NCI-H524 treated with DMSO at 0.1 percent for 48 hours (cell line): ENCODE measurements around the gene COL8A2.

Source experiments
- DNase-seq: peaks from one replicate; lab custom pipeline; 2025; lab: John Stamatoyannopoulos, UW

COL8A2 gene

DNA sequence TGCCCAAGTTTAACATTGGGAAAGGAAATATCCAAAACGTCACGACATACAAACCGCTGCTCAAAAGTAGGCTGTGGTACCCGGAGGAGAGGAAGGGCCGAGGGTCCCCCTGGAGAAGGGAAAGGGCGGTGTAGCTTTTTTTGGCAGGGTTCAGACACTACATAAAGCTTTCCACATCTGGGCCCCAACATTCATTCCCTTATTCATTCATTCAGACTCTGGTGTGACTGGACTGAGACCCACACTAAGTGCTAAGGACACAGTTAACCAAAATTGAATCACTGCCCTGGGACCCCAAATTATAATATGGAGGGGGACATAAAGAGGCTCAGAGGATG lies 10.3 kb upstream of the COL8A2 start:
- no peak for DNase-seq

DNA sequence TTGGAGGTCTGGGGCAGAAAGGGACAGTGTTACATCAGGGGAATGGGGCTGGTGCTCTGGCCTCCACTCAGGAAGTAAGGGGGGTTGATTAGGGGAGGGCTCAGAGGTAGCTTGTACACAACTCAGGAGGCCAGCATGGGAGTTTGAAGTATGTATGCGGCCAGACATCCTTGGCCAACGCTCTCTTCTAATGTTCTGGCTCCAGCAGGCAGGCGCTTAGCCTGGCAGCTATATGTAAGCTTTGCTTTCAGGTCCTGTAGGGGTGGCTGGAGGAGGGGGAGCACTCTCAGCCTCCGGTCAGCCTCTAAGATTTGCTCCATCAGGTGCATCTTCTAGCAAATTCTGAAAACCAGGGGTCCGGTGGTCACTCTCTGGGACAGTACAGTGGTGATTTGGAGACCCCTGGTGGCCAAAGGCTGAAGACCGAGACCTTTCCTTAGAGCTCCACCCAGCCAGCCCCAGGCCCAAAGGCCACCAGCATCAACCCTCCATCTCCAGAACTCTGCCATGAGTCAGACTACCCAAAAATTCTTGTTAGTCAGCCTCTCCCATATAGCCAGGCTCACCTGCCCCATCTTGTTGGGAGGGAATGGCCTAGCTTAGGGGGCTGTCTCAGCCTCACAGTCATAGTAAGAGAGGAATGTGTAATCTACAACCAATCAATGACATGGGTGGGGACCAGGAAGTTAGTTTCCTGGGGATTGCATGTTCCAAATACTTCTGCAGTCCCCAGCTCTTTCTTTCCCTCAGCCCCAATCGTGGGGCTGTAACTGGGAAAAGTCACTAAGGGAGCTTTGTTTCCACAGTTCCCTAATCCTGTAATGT lies 9.7 kb upstream of the COL8A2 start:
- DNase-seq = no peak

DNA sequence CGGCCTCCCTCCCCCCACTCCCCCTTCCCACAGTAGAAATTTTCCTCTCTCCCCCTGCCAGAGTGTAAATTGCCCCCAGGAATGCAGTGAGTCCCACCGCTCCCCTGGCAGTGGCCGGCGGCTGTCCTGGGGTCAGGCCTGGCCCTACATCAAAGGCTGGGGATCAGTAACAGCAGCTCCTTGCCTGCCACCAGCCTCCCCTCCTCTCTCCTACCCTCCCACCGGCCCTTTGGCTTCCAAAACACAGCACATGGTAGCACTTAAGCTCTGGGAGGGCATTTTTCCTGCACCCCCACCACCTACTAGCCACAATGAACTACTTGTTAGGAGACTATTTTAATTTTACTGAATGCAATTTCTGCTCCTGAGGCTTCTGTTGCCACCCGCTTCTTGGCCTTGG lies 9.0 kb upstream of the COL8A2 start:
- DNase-seq = no peak

DNA sequence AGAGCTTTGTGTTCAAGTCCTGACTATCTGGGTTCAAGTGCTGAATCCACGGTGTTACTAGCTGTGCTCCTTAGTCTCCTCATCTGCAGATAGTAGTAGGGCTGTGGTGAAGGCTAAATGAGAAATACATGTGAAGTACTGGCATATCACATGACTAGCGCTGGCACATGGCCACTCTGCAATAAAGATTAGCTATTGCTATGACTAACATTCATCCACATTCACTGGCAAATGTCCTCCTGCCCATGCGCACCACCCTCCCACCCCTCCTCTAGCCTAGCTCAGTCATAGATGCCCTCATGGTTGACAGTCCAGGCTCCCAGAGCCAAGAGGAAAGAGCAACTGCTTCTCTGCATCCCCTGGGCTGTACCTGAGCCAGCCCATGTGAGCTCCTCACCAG lies 8.5 kb upstream of the COL8A2 start:
- DNase-seq = no peak

DNA sequence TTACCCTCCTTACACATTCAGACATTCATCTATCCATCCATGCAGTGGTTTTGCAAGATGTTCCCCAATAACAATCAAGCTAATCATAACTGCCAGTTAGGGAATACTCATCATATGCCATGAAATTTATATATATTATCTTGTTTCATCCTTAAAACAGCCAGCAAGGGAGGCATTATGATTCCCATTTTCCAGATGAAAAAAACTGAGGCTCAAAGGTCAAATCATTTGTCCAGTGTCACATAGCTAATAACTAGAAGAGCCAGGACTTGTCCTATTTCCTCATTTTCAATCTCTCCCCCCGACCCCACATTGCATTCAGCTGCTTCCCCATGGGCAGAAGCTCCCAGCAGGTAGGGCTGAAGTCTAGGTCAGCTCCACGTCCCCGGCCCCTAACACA lies 7.0 kb upstream of the COL8A2 start:
- DNase-seq = no peak

DNA sequence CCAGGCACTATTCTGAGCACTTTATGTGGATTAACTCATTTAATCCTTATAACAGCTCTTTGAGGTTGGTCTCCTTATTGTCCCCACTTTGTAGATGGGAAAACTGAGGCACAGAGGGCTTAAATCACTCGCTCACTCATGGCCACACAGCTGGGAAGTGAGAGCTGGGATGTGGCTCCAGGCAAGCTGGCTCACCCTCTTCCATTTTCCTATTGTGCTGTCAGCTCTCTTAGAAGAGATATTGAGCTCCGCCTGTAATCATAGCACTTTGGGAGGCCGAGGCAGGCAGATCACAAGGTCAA lies 3.8 kb upstream of the COL8A2 start:
- DNase-seq = no peak

DNA sequence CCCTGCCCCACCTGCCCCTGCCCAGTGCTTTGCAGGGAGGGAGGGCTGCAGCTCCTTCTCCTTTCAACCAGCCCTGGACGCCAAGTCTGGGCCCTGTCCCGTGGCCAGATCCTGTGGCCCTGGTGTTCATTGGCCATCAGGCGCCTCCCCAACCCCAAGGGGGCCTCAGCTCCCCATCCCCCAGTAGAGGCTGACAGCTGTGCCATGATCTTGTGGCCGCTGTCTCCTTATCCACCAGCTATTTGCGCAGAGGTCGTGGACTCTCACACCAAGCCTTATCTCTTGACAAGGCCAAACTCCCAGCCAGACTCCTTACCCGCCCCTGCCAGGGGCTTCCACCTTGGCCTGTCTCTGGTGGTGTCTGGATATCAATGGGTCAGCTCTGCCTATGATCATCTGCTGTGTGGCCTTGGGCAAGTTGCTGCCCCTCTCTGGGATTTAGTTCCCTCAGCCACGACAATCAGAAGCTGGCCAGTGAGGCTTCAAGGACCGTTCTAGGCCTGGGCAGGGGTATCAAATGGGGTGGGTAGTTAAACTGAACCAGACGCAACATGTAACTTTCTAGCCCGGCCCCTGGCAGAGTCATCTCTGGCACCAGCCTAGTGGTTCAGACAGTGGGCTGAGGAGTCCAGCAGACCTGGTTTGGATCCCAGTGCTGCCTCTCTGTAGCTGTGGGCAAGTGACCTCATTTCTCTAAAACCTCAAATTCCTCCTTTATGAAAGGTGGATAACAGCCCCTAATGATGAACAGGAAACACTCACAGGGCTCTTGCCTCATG lies 3.3 kb upstream of the COL8A2 start:
- no peak for DNase-seq

DNA sequence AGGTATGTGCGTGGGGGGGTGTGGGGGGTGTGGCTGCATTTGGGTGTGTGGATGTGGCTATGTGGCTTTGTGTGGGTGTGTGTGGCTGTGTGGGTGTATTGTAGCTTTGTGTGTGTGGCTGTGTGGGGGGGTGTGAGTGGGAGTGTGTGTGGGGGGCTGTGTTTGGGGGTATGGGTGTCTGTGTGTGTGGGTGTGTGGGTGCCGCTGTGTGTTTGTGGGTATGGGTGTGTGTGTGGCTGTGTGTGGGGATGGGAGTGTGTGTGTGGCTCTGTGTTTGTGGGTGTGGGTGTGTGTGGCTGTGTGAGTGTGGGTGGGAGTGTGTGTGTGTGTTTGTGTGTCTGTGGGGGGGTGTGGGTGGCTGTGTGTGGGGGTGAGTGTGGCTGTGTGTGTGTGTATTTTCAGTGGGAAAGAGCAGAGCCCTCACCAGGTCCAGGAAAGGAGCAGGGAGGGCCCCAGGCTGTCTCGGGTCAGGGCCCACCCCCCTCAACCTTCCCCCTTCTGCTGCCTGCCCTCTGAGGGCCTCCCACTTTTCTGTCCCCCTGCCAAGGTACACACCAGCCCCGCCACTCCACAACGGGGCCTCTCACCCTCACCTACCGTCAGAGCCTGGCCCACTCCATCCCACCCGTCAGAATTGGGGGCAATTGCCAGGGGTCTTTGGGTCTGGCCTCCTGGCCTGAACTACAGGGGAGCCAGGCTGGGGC lies 1.9 kb upstream of the COL8A2 start:
- no peak for DNase-seq

DNA sequence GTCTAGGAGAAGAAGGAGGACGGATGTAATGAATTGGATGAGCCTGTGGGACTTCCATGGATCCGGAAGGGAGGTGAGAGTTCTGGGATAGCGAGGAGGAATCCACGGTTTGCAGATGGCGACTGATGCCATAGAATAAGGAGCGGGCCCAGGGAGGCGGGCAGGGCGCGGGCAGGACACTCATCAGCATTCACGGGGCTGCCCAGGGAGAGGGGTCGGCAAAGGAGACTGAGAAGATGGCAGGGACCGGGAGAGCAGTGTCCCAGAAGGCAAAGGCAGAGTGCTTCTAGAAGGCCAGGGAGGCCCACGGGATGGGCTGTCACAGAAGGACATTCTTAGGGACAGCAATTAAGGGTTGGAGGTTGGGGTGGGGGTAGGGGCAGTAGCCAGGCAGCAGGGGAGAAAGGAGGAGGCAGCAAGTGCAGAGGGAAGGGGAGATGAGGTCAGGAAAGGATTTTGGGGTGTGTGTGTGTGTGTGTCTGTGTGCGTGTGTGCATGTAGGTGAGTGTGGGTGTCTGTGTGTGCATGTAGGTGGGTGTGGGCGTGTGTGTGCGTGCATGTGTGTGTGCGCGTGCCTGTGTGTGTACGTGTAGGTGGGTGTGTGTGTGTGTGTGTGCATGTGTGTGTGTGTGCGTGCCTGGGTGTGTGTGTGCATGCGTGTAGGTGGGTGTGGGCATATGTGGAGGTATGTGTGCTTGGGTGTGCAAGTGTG lies 1.1 kb upstream of the COL8A2 start:
- no peak for DNase-seq

DNA sequence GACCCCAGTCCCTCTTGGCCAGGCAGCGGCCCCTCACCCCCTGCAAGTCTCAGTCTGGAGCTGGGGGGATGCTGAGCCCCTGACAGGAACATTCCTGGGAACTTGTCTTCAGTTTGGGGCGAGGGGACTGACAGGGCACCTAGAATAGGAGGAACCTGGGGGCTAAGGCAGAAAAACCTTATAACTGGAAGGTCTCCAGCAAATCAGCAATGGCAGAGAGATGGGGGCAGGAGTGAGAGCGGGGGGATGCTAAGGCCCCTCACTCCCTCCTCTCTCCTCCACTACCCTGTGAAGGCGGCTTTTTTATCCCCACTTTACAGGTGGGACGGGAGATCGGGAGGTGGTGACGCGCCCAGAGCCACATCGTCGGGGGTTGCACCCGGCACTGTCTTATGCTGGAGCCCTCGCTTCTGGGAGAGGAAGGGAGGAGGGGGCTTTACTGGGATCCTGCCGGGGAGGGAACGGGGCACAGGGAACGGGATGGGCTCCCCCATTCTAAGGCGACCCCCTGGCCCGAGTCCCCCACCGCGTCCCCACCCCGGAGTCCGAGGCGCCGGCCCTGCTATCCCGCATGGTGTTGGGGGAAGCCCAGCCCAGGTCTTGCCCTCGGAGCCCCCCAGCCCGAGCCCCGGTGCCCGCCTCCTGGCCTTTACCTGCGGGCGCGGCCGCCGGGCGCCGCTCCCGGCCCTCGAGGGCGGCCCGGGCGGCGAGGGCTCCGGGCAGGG lies 456 bp downstream of the COL8A2 start:
- no peak for DNase-seq

DNA sequence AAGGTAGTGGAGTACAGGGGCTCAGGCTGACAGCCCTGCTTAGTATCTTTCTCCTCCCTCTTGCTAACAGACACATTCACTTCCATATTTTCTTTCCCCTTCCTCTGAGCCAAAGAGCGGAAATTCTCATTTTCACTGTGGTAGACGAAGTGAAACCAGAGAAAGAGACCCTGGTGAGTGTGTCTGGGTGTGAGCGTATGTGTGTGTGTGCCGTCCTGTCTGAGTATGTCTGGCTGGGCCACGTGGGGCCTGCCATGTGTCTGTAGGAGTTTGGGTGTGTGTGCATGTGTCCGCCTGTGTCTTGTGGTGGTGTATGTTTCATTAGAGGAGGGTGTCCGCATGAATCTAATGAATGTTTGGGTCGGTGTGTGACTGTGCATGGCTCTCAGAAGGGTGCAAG lies 1.7 kb downstream of the COL8A2 start:
- DNase-seq = no peak

DNA sequence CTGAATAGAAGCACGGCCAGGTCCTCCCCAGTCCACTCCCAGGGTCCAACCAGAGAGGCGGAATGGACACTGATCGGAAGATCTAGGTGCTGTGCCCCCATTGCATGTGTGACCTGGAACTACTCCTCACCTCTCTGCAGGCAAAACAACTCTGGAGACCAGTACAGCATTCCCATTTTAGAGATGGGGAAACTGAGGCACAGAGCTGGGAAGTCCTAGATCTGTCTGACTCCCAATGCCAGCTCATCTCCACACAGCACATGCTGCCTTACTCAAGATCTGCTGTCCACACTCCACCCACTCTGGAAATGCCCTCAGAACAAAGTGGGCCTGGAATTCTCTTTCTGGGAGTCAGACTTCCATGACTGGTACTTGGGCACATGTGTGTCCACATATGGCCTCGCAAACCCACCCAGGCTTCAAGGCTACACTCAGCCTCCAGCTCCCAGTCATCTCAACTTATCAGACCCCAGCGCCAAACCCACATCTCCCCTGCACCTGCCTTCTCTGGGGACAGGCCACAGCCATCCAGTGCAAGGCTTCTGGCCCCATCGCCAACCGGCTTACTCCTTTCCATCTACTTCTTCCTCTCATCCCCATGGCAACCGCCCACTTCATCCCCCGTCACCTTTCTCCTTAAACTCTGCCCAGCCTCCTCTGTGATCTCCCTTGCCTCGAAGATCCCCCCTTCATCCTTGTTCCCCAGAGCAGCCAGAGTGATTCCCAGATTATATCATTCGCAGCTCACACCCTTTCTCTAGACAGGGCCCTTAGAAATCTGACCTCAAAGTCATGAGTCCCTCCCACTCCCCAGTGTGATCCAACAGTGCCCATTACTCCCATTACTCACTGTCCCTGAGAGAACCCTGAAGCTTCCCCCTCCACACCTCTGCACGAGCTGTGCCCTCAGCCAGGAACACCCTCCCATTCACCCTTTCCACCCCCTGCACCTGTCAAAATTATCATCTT lies 2.7 kb downstream of the COL8A2 start:
- DNase-seq = no peak

DNA sequence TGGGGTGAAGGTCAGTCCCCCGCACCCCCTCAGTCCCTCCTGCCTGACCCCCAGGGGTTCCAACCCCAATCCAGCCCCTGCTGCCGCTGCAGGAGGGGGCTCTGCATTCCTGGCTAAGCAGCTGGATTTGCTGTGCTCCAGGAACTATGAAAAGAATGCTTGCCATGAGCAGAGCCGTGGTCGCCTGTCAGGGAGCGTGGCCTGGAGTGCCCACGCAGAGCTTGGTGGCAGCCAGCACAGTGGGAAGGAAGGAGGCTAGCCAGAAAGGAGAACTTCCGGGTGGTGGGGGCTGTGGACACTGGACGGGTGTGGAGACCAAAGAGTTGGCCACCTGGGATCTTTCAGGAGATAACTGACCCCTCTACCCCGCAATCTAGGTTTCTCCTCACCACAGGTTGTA lies 5.6 kb downstream of the COL8A2 start:
- DNase-seq = no peak

DNA sequence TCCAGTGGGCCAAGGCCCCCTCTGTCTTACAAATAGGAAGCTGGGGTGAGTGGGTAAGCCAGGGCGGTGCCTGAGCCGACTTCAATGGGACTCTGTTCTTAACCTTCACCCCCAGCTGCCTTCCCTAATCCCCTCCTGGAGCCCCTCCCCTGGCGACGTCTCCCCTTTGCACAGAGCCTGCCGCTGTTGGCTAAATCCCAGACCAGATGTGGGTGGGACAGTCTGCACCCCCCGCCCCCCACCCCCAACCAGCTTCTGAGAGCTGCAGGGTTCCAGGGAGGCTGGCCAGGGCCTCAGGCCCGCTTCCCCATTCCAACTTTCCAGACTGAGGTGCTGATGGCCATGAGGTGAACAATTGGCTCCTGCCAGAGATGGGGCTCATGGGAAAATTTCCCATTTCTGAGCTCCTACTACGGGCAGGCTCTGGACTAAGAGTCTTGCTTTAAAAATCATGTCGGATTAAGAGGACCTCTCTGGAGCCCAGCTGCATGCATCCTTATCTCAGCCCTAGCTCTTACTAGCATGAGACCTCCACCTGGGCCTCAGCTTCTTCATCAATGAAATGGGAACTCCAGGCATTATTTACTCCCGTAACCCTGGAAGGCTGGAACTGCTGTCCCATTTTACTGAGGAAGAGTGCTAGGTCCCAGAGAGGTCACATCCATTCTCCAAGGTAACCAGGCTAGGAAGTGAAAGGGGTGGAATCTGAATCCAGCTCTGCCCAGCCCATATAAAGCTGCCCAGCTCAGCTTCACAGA lies 6.4 kb downstream of the COL8A2 start:
- no peak for DNase-seq

DNA sequence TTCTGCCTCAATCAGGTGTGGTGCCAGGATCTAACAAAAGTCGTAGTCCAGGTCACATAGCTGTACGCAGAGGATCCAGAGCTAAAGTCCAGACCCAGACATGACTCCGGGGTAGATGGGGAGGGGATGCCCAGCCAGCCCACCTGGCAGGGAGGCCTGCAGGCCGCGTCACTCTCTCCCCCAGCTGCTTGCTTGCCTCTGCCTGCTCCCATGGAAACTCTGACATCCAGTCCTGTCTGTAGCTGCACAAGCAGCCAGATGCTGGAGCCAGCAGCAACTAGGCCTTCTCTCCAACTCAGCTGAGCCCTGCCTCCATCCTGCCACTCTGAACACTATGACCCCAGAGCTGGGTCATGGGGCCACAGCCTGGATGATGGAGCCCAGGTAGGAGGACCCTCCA lies 8.1 kb downstream of the COL8A2 start:
- DNase-seq = no peak

DNA sequence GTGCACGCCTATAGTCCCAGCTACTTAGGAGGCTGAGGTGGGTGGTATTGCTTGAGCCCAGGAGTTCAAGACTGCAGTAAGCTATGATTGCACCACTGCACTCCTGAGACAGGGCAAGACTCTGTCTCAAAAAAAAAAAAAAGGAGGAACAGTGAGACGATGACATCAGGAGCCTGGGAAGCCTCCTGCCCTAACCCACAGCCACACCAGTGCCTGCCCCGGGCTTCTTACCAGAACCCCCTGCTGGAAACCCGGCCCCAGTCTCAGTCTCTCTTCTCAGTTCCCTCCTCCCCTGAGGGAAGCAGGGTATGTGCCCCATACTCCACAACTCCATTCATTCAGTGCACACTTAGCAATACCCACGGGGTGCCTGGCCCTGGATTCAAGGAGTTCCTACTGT lies 9.1 kb downstream of the COL8A2 start:
- no peak for DNase-seq

DNA sequence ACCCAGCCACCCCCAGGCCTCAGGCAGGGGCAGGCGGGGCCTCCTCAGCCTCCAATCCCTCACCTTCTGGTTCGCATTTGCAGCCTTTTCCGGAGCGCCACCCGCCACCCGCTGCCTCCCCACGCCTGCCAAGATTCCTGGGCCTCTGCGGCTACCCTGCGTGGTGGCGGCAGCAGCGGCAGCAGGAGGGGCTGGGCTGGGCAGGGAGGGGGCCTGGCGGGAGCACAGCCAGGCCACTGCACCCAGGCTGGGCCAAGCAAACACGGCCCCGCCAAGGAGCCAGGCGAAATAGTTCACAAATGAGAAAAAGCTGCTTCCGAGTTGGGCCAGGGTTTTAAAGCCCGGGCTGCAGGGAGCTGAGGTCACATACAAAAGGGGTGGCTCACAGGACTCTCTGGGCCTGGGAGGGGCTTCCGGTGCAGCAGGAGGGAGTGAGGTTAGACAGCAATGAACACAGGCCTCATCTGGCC lies 9.8 kb downstream of the COL8A2 start:
- no peak for DNase-seq

DNA sequence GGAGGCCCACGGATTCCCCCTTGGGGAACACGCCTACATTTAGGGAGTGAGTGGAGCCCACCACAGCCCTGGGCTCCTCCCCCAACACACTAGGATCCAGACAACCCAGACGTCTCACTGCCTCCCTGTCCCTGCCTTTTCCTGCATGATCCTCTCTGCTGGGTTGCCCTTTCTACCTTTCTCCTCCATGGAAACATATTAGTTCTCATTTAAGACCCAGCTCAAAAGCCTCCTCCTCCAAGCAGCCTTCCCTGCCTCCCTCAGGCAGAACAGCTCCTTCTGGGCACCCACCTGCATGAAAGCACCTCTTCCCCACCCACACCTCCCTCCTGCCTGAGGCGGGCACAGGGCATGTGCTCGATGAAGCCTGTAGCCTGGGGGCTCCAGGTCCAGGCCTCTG lies 10.7 kb downstream of the COL8A2 start:
- DNase-seq = no peak

DNA sequence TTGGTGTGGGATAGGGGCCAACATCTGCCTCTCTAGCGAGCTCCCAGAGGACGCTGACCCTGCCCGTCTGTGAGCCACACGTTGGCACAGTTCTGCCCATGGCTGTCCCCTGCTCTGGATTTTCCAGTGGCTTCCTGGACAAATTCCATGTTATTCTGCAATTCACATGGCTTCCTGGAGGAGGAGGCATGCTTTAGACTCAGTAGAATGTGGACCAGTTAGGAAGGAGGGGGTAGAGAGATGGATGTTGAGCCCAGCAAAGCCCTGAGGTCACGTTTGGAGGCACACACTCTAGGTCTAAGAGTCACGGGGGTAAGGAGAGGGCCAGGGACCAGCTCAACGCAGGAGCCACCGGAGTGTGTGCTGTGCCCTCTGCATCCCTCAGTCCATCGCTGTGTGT lies 12.2 kb downstream of the COL8A2 start:
- no peak for DNase-seq

DNA sequence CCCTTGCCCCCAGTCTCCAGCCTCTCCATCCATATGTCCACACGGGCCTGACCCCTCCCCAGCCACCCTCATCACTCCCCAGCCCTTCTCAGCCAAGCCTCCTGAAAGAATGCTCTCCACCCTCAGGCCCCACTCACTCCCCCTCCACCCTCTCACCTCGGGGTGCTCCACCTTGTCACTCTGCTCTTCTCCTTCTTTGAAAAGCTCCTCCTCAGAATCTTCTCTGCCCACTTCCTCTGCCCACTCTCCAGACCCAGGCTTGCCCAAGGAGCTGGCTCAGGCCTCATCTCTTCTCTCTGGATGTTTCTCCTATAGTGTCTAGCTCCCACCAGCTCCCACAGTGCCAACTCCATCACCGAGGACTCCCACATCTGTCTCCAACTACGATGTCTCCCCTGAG lies 13.9 kb downstream of the COL8A2 start:
- no peak for DNase-seq
